Brain microvascular endothelial cell (primary cell): ENCODE results near the gene MAP4.

ENCODE experiments used
- DNase-seq: peaks from one replicate; pipeline ENCODE4 v3.0.0-alpha.2; 2020
- H3K27ac ChIP-seq: fragments of 250-450 bp; sonication (Bioruptor Pico); 2 replicates; pipeline ENCODE4 v1.5.1; 2020; ENCODE audit warnings: mild to moderate bottlenecking, moderate library complexity
- H3K27me3 ChIP-seq: fragments of 250-450 bp; sonication (Bioruptor Pico); replicated peaks from 2 replicates; pipeline ENCODE4 v1.5.1; 2020; ENCODE audit warnings: mild to moderate bottlenecking
- H3K36me3 ChIP-seq: fragments of 250-450 bp; sonication (Bioruptor Pico); replicated peaks from 2 replicates; pipeline ENCODE4 v1.5.1; 2020; ENCODE audit warnings: mild to moderate bottlenecking
- H3K4me3 ChIP-seq: 2 replicates; pipeline ENCODE4 v1.5.1; 2011; ENCODE audit warnings: low read depth, mild to moderate bottlenecking, control low read depth, low read length, moderate library complexity
- in situ Hi-C: cut with HindIII; loops from 2 replicates; pipeline ENCODE4 v1.10.0; 2017; ENCODE audit warnings: low sequenced_read_pairs, low pct_ligation_motif_present
- TF ChIP-seq, protein P1 (sequence below): IDR thresholded peaks from 2 replicates; pipeline ENCODE4 v1.5.1; 2011; ENCODE audit warnings: low read depth, mild to moderate bottlenecking, moderate library complexity, low read length, control low read depth, inconsistent platforms; ENCODE audit errors: missing control alignments

Gene MAP4

DNA sequence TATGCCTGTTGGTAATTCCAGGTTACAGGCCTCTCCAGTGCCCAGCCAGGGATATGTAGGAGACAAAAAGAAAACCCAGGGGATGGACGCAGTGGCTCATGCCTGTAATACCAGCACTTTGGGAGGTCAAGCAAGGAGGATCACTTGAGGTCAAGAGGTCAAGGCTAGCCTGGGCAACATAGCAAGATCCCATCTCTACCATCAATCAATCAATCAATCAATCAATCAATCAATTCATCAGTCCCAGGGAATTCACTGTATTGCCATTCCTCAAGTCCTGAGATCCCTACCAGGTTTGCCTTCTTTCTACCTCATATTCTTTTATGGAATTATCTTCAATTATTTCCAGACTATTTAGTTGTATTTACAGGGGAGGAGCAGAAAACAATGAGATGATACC lies 131.0 kb downstream of the MAP4 start:
- in situ Hi-C loops, result no loop called here
- TF ChIP-seq, protein P1, sequence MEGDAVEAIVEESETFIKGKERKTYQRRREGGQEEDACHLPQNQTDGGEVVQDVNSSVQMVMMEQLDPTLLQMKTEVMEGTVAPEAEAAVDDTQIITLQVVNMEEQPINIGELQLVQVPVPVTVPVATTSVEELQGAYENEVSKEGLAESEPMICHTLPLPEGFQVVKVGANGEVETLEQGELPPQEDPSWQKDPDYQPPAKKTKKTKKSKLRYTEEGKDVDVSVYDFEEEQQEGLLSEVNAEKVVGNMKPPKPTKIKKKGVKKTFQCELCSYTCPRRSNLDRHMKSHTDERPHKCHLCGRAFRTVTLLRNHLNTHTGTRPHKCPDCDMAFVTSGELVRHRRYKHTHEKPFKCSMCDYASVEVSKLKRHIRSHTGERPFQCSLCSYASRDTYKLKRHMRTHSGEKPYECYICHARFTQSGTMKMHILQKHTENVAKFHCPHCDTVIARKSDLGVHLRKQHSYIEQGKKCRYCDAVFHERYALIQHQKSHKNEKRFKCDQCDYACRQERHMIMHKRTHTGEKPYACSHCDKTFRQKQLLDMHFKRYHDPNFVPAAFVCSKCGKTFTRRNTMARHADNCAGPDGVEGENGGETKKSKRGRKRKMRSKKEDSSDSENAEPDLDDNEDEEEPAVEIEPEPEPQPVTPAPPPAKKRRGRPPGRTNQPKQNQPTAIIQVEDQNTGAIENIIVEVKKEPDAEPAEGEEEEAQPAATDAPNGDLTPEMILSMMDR, result no peak
- no peak for DNase-seq
- H3K36me3 ChIP-seq, result peaks cover 22% of the 10 kb centered on the region
- no peaks in the 10 kb centered on the region for H3K27me3 ChIP-seq
- no peak overlapping the region for H3K27ac ChIP-seq
- H3K4me3 ChIP-seq, result no peak overlapping the region

DNA sequence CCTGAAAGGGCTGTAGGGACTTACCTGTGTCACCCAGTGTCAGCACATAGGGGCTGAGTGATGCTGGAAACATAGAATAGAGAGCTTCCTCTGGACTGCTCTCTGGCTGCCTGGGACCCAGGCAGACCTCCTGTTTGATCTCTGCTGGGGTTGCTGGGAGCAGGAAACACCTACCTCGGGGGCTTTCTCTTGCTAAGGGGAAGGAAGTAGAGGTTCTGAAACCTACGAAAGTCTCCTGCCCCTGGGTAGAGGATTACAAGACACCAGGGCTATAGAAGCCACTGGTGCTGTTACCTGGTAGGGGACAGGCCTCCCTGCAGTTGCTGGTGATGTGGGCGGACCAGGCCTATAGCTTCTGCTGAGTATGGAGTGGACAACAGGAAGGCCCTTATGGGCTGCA lies 131.6 kb downstream of the MAP4 start:
- no peak for DNase-seq
- H3K27ac ChIP-seq, result no peak overlapping the region

DNA sequence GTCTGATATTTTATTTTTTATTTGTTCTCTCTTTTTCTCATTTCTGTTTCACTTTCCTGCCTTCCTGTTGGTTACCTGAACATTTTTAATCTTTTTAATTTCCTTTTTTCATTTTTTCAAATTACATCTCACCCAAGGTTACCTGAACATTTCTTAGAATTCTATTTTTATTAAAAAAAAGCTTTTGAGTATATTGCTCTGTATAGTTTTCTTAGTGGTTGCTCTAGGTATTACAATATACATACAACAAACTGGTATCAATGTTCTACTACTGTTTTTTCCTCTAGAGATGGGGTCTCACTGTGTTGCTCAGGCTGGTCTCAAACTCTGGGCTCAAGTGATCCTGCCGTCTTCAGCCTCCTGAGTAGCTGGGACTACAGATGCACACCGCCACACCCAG lies 133.9 kb downstream of the MAP4 start:
- H3K27ac ChIP-seq, result no peak overlapping the region
- peaks cover 12% of the 10 kb centered on the region for H3K36me3 ChIP-seq
- no peak overlapping the region for H3K4me3 ChIP-seq
- TF ChIP-seq, protein P1, result peak; percentile 1
- in situ Hi-C loops, result no loop called here
- DNase-seq, result no peak
- no peaks in the 10 kb centered on the region for H3K27me3 ChIP-seq

More for the DNA sequence above, 131.6 kb downstream of the MAP4 start:
- H3K27me3 ChIP-seq, result no peaks in the 10 kb centered on the region
- TF ChIP-seq, protein P1, result no peak
- H3K4me3 ChIP-seq, result no peak overlapping the region
- peaks cover 22% of the 10 kb centered on the region for H3K36me3 ChIP-seq
- in situ Hi-C loops, result no loop called here

DNA sequence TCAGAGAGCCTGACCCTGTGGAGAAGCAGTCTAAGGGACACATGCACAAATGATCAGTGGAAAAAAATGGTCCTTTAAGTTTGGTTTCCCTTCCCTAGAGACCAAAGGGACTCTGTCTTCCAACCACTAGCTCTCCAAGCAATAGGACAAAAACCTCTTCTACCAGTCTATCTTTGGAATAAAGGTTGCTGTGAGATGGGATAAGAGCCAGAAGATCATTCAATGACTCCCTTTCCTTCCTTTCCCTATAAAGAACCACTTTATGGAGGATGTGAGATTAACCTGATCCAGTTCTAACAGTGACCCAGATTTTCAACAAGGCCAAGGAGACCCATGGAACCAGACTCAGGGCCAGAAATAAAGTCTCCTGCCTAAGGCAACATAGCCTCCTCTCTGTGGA lies 138.5 kb downstream of the MAP4 start:
- TF ChIP-seq, protein P1, result no peak
- no peak overlapping the region for H3K4me3 ChIP-seq
- H3K27ac ChIP-seq, result no peak overlapping the region
- in situ Hi-C loops, result no loop called here
- DNase-seq, result no peak
- no peaks in the 10 kb centered on the region for H3K27me3 ChIP-seq
- peaks cover 22% of the 10 kb centered on the region for H3K36me3 ChIP-seq

DNA sequence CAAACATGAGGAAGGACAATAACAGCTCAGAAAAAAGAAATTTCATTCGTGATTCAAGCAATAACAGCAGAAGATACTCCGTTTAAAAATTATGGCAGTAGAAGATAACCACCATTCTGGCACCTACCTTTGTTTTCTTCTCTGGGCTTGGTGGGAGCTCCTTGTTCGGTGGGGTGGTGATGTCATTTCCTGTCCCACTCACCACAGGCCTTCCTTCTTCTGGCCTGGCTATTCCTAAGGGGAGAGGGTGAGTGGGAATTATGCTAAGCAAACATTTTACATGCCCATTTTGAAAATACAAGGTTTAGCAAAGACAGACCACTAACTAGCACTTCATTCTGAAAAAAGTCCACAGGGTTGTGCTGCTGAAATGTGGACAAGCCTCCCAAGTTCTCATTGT lies 138.9 kb downstream of the MAP4 start:
- H3K27me3 ChIP-seq, result no peaks in the 10 kb centered on the region
- TF ChIP-seq, protein P1, result no peak
- peaks cover 24% of the 10 kb centered on the region for H3K36me3 ChIP-seq
- peak; percentile 13 for DNase-seq
- in situ Hi-C loops, result no loop called here
- no peak overlapping the region for H3K4me3 ChIP-seq
- no peak overlapping the region for H3K27ac ChIP-seq

DNA sequence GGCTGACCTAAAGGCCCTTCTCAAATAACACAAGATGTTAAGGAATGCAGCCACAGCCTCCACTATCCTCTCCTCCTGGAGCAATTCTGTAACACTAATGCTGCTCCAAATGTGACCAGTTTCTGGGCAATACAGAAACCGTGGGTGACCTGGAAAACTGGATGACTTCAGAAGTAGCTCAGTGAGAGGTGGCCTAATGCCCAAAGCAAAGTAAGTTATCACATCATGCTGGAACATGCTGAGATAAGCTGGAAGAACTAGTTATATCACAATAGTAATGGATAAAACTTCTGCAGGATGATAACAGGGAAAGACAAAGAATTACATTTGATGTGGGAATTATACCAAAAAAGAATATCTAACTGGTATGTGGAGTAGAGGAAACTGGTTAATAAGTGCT lies 141.3 kb downstream of the MAP4 start:
- no peak overlapping the region for H3K4me3 ChIP-seq
- DNase-seq, result no peak
- in situ Hi-C loops, result no loop called here
- H3K36me3 ChIP-seq, result peaks cover 46% of the 10 kb centered on the region
- no peak overlapping the region for H3K27ac ChIP-seq
- no peaks in the 10 kb centered on the region for H3K27me3 ChIP-seq
- TF ChIP-seq, protein P1, result no peak
